AG09319 (cell line): ENCODE results near the gene NEDD4L.

Experiments
- DNase-seq: peaks from one replicate; pipeline ENCODE4 v3.0.0-alpha.2; 2010; ENCODE audit warnings: low read depth; ENCODE audit errors: extremely low read depth
- CTCF ChIP-seq: IDR thresholded peaks from 2 replicates; pipeline ENCODE4 v1.5.1; 2011; ENCODE audit warnings: low read depth, mild to moderate bottlenecking, inconsistent platforms, low read length, moderate library complexity

Gene NEDD4L

GRCh38 chr18:58227361-58227930 is 183.4 kb downstream of the NEDD4L start:
- no peak for TF ChIP-seq CTCF

GRCh38 chr18:58228176-58228575 is 184.2 kb downstream of the NEDD4L start:
- no peak for TF ChIP-seq CTCF
- no peak for DNase-seq

More at GRCh38 chr18:58227361-58227930, 183.4 kb downstream of the NEDD4L start:
- DNase-seq, result no peak

GRCh38 chr18:58228762-58229161 is 184.7 kb downstream of the NEDD4L start:
- TF ChIP-seq CTCF, result no peak
- no peak for DNase-seq

GRCh38 chr18:58229162-58229561 is 185.1 kb downstream of the NEDD4L start:
- DNase-seq, result no peak
- no peak for TF ChIP-seq CTCF

GRCh38 chr18:58230438-58231179 is 186.6 kb downstream of the NEDD4L start:
- no peak for TF ChIP-seq CTCF
- DNase-seq, result no peak

- DNase-seq, result no peak
Observed at GRCh38 chr18:58231930-58232329, 187.9 kb downstream of the NEDD4L start.

More at GRCh38 chr18:58231930-58232329, 187.9 kb downstream of the NEDD4L start:
- no peak; the same call in none of the 2 replicates for TF ChIP-seq CTCF
